GM10847 (cell line): Measurements from ENCODE around the gene RNF214.

Source experiments
- POLR2A ChIP-seq: IDR thresholded peaks from 2 replicates; pipeline ENCODE4 v1.6.1; 2011; ENCODE audit not compliant: insufficient read length; ENCODE audit errors: extremely low read depth

RNF214 gene

DNA sequence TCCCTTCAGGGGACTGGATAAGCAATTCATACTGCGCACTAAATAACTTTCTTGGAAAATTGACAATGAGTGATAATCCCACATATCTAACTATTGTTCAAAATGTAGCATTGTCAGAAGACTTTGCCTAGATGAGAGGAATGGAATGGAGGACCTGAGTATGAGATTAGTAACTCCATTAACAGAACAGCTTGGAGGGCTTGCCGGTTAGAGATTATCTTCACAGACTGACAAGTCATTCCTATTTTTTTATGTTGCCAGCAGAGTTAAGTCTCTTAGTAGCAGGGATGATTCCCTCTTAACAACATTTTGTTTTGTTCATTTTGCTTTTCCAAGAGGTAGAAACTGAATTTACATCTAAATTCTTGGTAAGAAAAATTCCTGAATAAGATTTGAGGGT lies 51.6 kb downstream of the RNF214 start:
- TF ChIP-seq POLR2A: no peak

DNA sequence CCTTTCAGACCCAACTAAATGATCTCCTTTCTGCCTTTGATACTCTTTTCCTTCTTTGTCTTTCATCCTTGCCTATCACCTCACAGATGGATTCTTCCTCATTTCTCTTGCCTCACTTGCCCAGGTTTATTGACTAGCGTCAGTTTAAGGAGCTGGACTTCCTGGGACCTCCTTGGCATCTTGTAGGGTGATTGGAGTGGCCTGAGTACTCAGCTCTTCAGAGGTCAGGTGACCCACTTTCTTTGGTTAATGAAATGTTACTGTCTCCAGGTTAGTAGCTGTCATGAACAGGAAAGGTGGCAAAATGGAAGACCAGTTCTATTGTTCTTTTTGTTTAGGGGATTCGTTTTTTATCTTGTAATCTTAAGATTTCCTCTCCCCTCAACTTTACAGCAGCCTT lies 54.1 kb downstream of the RNF214 start:
- no peak for TF ChIP-seq POLR2A

DNA sequence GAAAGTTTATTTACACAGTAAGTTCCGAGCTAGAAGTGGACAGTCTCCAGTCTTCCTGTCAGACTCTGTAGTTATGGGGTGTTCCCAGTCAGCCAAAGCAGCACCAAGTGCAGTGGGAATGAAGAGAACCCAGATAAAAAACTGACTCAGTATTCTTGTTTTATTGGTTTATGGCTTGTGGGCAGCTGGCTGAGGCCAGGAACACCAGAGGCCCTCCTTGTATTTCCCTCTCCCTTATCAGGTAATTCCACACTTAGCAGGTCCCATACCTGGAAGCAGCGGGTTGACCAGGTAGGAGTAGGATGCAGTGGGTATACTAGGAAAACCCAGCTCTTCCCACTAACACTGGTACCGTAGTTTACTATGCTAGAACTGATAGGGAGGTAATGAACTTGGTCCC lies 55.2 kb downstream of the RNF214 start:
- no peak for TF ChIP-seq POLR2A

GRCh38 chr11:117289795-117290194 lies 57.3 kb downstream of the RNF214 start:
- TF ChIP-seq POLR2A: no peak

- TF ChIP-seq POLR2A: no peak
Measured at GRCh38 chr11:117290809-117291396, 58.4 kb downstream of the RNF214 start, which contains the start of gene BACE1-AS. BACE1-AS (plus strand) TSS chr11:117291346.

DNA sequence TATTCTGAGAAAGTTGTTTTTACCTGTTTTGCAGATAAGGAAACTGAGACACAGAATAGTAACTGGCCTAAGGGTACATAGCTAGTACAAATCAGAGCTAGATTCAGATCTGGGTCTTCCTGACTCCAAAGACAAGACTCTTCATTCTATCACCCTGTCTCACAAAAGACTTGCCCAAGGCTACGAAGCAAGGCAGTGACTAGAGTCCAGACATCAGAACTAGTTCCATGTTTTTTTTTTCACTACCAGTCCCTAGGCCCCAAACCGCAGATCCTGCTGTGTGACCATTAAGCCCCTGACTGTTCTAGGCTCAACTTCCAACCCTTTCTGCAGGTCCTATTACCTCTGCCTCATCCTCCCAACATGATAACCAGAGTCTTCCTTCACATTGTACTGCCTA lies 60.1 kb downstream of the RNF214 start:
- no peak for TF ChIP-seq POLR2A

GRCh38 chr11:117295438-117296137 lies 63.1 kb downstream of the RNF214 start:
- no peak for TF ChIP-seq POLR2A

DNA sequence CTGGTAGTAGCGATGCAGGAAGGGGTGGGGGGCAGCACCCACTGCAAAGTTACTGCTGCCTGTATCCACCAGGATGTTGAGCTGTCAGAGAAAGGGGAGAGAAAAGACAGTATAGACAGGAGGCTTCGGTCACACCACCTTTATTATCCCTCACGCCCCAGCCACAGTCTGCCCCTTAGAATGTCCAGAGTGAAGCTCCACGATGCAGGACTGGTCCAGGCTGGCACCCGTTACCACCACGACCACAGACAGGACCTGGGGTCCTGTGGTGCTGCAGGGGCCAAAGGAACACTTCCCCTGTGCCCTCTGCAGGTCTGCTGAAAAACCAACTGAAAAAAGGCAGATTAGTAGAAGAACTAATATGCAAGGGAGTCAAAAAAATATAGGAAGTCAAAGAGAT lies 64.4 kb downstream of the RNF214 start:
- TF ChIP-seq POLR2A: no peak

GRCh38 chr11:117298195-117298594 lies 65.7 kb downstream of the RNF214 start:
- TF ChIP-seq POLR2A: no peak

DNA sequence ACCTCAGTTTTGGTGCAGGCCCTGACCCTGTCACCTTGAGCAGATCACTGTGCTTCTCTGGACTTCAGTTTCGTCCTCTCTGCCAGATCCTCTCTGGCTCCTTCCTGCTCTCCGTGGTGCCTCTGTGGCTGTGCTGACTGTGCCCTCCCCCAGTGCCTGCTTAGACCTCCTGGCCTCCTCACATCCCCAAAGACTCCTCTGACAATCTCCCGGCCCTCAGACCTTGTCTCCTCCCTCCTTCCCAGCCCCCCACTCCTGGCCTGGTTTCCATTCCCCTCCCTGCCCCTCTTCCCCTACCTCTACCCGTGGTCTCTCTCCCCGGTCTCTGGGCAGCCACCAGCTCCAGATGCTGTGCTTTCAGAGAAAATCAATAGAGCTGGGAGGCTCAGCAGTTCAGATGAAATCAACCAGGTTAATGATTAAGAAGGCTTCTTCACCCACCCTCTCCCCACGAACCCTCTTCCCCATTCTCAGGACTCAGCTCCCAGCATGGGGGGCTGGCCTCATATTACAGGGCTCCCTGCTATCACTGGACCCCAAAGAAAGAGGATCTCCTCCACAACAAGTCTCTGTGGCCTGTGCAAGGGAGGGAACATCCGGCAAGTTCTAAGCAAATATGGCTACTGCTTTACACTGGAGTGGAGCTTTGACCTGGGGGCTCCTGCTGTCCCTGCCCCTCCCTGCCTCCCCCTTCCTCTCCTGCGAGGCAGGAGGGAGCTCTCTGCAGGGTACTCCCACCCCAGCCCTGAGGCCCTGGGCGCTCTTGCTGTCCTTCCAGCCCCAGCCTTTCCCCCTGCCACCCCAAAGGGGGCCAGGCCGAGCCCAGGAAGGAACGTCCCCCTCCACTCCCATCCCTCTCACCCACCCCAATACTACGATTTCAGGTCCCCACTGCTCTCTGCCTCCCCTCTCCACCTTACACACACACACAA lies 67.1 kb downstream of the RNF214 start:
- no peak for TF ChIP-seq POLR2A

DNA sequence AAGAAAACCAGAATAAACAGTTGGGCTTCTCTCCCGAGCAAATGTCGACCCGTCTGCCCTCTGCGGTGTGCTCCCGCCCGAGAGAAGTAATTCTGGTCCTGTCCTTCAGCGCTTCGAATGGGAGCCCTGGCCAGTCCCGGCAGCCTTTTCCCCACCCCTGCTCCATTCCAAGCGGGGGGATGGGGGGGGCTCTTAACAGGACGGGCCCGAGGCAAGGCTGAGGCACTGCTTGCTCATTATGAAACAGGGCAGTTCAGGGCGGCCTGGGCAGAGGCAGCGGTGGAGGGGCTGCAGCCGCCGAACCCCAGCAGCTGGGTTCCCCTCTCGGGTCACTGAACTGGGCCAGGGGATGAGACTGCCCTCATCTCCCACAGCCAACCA lies 67.8 kb downstream of the RNF214 start:
- TF ChIP-seq POLR2A: no peak

DNA sequence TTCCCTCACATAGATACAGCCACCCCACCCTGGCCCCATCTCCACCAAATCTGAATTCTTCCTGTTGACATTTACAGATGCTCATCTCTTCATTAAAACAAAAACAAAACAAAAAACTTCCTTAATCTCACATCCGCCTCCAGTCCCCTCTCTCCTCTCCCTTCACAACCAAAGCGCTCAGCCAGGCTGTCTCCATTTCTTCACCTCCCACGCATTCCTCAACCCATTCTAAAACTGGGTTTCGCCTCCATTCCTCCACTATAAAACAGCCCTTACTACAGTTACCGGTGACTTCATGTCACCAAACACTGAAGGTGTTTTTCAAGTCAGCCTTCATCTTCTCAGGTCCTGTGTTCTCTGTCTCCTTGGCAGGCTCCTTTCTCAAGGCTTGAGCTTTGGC lies 68.3 kb downstream of the RNF214 start:
- no peak for TF ChIP-seq POLR2A

DNA sequence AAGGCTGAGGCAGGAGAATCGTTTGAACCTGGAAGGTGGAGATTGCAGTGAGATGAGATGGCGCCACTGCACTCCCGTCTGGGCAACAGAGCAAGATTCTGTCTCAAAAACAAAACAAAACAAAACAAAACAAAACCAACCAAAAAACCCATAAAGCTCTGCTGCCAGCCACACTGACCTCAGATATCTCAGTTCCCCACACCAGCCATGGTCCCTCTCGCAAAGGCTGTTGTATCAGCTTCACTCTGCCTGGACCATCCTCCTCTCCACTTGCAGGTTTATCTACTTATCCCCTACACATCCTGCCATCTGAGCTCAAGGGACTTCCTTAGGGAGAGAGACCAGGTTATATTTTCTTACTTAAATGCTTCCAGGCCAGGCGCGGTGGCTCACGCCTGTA lies 69.8 kb downstream of the RNF214 start:
- no peak for TF ChIP-seq POLR2A

- TF ChIP-seq POLR2A: no peak
Measured at GRCh38 chr11:117303101-117303500, 70.6 kb downstream of the RNF214 start.

DNA sequence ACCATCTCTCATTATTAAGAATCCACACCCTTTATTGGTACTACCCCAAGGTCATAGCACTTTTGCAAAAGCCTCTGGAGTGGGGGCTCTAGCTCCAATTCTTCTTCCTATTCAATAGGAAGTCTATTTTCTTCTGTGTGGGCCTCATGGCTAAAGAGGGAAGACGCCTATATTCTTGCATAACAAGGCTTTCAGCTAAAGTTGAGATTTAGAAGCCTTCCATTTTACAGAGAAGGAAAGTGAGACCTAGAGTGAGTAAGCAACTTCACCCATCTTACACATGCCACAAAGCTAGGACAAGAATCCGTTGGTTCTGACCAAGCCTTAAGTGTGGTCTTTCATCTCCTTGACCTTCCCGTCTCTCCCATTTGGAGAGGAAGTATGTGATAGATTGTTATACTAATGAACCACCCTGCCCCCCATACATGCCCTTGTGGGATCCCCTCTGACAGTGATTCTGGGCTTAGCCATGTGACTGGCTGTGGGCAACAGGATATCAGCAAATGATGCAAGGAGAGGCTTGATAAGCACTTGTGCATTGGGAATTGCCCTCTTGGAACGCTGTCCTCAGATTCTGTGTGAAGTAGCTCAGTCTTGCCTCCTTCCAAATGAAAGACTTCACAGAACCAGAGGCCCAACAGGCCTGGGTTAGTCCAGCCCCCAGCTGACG lies 71.3 kb downstream of the RNF214 start:
- no peak for TF ChIP-seq POLR2A
